A549 (cell line): Measurements from ENCODE around the gene RAB4B.

Experiments
- CEBPB ChIP-seq, 2 experiments: fragments of >200 bp in 1 of 2; sonication (Bioruptor Twin) in 1 of 2; formaldehyde crosslinking in 1 of 2; IDR thresholded peaks; 2 replicates each; pipeline ENCODE4 v1.6.1; 2012 to 2016
- JUNB ChIP-seq: fragments of >200 bp; sonication (Bioruptor Twin); formaldehyde crosslinking; IDR thresholded peaks from 2 replicates; pipeline ENCODE4 v1.6.1; 2016
- POLR2A ChIP-seq: IDR thresholded peaks from 2 replicates; pipeline ENCODE4 v1.6.1; 2012; ENCODE audit warnings: mild to moderate bottlenecking, low read length
- RAD21 ChIP-seq, 2 experiments: fragments of >200 bp in 1 of 2; sonication (Bioruptor Twin) in 1 of 2; formaldehyde crosslinking in 1 of 2; IDR thresholded peaks in 1 of 2; conservative IDR thresholded peaks in 1 of 2; 2 replicates in 1 of 2; 3 replicates in 1 of 2; pipeline ENCODE4 v1.6.1; 2012 to 2018; ENCODE audit warnings: inconsistent platforms in 1 of 2
- RCOR1 ChIP-seq: fragments of 150-350 bp; IDR thresholded peaks from 2 replicates; pipeline ENCODE4 v1.6.1; 2014; ENCODE audit warnings: antibody characterized with exemption, low read length, low read depth
- SMC3 ChIP-seq: fragments of >200 bp; sonication (Bioruptor Twin); formaldehyde crosslinking; IDR thresholded peaks from 3 replicates; pipeline ENCODE4 v1.6.1; 2018; ENCODE audit warnings: inconsistent platforms
- TF ChIP-seq, protein P1 (sequence below): fragments of >200 bp; sonication (Bioruptor Twin); formaldehyde crosslinking; IDR thresholded peaks from 3 replicates; pipeline ENCODE4 v1.5.1; 2016
- TF ChIP-seq, protein P2 (sequence below): IDR thresholded peaks from 2 replicates; pipeline ENCODE4 v1.6.1; 2012; ENCODE audit warnings: low read depth, borderline replicate concordance
- TF ChIP-seq, protein P3 (sequence below): fragments of 450-650 bp; IDR thresholded peaks from 2 replicates; pipeline ENCODE4 v1.6.1; 2014; ENCODE audit warnings: antibody characterized with exemption

DNA sequence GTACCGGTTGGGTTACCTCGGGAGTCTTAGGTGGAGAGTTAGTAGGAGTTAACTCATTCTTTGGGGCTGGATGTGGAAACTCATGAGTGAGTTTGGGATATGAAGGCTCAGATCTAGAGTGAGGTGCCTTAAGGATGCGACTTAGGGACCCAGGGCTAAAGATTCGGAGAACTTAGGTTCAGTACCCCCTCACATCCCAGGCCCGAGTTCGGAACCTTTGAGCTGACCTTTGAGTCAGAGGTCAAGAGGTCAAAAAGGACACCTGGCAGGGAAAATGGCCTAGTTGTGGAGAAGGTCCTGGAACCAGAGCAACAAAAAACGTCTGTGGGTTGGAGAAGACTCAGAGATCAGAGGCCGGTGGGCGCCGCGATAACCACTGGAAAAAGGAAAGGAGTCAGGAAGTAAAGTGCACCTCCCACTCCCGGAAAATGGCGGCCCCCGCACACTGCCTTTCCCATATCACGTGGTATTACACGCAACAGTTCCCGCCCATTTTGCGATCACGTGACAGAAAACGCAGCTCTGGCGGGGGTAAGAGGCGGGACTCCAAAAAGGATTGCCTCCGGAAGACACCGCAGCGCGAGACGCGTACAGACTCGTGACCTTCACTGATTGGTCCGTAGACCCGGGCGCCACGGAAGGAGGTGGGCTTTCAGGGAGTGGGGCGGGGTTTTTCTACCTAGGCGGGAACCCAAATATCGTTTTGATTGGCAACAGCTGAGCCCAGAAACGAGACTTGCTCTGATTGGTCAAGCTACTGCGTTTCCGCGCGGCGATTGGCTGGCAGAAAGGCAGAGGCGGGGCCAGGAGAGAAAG, 27.8 kb upstream of the RAB4B start, which contains the start of gene ACTMAP:
- peak; percentile 52; the same call in 1 of the 2 replicates for TF ChIP-seq POLR2A
- TF ChIP-seq, protein P1, sequence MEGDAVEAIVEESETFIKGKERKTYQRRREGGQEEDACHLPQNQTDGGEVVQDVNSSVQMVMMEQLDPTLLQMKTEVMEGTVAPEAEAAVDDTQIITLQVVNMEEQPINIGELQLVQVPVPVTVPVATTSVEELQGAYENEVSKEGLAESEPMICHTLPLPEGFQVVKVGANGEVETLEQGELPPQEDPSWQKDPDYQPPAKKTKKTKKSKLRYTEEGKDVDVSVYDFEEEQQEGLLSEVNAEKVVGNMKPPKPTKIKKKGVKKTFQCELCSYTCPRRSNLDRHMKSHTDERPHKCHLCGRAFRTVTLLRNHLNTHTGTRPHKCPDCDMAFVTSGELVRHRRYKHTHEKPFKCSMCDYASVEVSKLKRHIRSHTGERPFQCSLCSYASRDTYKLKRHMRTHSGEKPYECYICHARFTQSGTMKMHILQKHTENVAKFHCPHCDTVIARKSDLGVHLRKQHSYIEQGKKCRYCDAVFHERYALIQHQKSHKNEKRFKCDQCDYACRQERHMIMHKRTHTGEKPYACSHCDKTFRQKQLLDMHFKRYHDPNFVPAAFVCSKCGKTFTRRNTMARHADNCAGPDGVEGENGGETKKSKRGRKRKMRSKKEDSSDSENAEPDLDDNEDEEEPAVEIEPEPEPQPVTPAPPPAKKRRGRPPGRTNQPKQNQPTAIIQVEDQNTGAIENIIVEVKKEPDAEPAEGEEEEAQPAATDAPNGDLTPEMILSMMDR, result no peak
- TF ChIP-seq SMC3, result no peak
- 0 out of 4 replicates have a peak, but pooled peaks of 1 of the 2 experiments have one; percentile 46 for TF ChIP-seq CEBPB (IDR thresholded peaks at IDR 0.05)
- TF ChIP-seq, protein P2, sequence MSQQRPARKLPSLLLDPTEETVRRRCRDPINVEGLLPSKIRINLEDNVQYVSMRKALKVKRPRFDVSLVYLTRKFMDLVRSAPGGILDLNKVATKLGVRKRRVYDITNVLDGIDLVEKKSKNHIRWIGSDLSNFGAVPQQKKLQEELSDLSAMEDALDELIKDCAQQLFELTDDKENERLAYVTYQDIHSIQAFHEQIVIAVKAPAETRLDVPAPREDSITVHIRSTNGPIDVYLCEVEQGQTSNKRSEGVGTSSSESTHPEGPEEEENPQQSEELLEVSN, result peak; percentile 98
- no peak for TF ChIP-seq JUNB
- TF ChIP-seq RAD21 (conservative IDR thresholded peaks at IDR 0.05 in 1 of 2, IDR thresholded peaks at IDR 0.05 in 1 of 2), result no peak
- TF ChIP-seq RCOR1, result no peak; the same call in 1 of the 2 replicates
- TF ChIP-seq, protein P3, sequence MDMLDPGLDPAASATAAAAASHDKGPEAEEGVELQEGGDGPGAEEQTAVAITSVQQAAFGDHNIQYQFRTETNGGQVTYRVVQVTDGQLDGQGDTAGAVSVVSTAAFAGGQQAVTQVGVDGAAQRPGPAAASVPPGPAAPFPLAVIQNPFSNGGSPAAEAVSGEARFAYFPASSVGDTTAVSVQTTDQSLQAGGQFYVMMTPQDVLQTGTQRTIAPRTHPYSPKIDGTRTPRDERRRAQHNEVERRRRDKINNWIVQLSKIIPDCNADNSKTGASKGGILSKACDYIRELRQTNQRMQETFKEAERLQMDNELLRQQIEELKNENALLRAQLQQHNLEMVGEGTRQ, result peak; percentile 100
